GM12874 (cell line): Measurements from ENCODE around the gene FBXL17.

Experiments used
- TF ChIP-seq, protein P1 (sequence below): IDR thresholded peaks from 2 replicates; pipeline ENCODE4 v1.5.1; 2011; ENCODE audit warnings: low read depth, mild to moderate bottlenecking, control low read depth, low read length, moderate library complexity; ENCODE audit not compliant: insufficient read depth

FBXL17 gene

DNA sequence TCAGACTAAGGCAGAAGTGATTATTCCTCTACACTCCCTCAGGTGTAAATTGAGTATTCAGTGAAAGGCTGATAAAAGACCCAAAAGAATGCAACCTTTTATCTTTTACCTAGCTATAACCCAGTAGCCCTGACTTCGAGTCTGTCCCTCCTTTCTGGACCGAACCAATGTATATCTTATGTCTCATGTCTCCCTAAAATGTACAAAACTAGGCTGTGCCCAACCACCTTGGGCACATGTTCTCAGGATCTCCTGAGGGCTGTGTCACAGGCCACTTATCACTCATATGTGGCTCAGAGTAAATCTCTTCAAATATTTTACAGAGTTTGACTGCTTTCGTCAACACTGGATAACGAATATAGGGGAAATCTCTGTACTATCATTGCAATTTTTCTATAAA is 12.7 kb downstream of the FBXL17 start:
- TF ChIP-seq, protein P1, sequence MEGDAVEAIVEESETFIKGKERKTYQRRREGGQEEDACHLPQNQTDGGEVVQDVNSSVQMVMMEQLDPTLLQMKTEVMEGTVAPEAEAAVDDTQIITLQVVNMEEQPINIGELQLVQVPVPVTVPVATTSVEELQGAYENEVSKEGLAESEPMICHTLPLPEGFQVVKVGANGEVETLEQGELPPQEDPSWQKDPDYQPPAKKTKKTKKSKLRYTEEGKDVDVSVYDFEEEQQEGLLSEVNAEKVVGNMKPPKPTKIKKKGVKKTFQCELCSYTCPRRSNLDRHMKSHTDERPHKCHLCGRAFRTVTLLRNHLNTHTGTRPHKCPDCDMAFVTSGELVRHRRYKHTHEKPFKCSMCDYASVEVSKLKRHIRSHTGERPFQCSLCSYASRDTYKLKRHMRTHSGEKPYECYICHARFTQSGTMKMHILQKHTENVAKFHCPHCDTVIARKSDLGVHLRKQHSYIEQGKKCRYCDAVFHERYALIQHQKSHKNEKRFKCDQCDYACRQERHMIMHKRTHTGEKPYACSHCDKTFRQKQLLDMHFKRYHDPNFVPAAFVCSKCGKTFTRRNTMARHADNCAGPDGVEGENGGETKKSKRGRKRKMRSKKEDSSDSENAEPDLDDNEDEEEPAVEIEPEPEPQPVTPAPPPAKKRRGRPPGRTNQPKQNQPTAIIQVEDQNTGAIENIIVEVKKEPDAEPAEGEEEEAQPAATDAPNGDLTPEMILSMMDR: no peak

DNA sequence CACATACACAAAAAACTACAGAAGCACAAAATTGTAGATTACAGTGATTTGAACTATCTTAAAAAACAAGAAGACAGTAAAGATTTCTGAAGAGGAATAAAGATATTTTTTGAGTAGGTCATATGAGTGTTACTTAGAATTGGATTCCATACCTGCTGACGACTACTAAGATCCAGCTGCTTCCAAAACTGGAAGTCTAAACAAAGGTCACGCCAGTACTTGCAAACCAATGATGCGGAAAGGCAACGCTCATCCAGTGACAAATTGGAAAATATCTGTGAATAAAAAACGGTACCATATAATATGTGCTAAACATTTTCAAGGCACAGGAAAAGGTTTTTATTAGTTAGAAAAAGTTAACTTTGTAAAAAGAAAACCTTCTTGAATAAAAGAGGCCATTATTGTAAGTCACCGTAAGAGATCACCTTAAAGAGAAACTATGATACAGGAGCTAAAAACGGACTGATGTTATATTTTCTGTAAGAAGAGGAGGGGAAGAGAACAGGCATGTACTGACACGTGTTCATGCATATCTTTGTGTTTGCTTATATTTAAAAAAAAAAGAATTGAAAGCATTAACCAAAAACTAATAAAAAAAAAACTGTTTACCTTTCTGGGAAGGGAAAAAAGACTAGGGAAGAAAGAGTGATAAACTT is 14.1 kb downstream of the FBXL17 start:
- TF ChIP-seq, protein P1: no peak

DNA sequence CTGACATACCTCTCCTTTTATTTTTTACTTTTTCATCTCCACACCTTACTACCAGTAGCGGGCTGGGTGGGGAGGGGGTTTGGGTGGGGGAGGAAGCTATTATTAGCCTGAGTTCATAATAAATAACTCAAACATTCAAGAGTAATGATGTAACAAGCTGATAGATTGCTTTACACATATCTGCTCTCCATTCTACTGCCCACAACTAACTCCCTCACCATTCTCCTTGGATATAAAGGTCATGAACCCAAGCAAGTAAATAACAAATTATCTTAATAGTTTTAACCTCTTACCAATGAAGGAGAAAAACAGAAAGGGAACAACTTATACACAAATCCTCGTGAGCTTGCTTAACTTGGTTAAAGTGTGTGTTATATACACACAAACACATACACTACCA is 15.4 kb downstream of the FBXL17 start:
- TF ChIP-seq, protein P1: no peak

DNA sequence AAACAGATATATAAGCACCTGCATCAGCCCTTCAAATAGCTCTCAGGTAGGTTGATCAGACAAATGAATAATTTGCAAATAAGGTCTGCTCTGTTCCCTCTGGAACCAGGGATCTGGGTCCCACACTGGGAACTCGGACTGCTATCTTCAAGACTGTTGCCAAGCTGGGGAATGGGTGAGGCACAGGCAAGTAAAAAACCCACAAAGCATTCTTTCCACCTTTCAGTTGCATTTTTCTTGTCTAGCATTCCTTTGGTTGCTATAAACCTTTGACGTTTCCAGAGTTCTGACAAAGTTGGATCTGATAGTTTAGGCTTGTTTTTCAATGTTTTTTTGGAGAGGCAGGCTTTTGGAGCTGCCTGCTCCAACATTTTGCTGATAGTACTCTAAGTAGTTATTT is 20.1 kb downstream of the FBXL17 start:
- TF ChIP-seq, protein P1: no peak

DNA sequence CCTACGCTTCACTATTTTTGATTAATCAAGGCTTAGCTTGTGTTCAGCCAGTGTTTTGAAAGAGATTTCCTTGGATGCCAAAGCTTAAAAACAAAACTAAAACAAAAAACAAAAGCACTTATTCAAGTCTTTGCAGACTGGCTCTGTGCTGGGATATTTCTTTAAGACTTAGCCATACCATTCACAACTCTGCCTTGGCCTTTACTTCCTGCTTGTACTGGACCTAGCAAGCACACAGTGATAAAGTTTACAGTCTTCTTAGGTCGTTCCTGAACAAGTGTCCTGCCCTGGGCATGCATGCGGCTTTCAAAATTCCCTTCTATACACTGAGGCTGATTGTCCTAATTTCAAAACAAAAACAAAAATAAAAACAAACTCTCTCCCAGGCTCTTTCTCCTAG is 20.7 kb downstream of the FBXL17 start:
- TF ChIP-seq, protein P1: no peak

DNA sequence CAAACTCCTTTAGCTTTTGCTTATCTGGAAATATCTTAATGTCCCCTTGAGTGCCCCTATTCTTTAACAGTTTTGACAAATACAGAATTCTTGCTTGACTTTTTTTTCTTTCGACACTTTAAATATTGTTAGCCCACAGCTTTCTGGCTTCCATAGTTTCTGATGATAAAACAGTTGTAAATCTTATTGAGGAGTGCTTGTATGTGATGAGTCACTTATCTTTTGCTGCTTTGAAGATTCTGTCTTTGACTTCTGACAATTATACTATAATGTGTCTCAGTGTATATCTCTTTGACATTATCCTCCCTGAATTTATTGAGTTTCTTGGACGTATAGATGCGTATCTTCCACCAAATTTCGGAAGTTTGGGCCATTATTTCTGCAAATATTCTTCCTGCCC is 21.6 kb downstream of the FBXL17 start:
- TF ChIP-seq, protein P1: no peak

DNA sequence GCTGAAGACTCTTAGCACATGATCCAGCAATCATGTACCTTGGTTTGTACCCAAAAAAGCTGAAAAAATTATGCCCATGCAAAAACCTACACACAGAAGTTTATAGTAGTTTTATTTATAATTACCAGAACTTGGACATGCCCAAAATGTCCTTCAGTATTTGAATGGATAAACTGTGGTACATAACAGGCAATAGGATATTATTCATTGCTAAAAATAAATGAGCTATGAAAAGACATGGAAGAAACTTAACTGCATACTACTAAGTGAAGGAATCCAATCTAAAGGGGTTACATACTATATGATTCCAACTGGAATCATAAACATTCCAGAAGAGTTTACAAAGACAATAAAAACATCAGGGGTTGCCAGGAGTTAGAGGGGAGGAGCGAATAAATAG is 25.6 kb downstream of the FBXL17 start:
- TF ChIP-seq, protein P1: no peak
